Pericardium fibroblast (primary cell): Measurements from ENCODE around the gene PCDHA5. TPM values are rescaled to one million over a fixed set of nuclear protein-coding genes. Genes with fewer than 3 reads are reported as not detected.

ENCODE experiments used
- total RNA-seq: library from RNA; depleted of rRNA; stranded (reverse); fragments of >200 nt; gene quantifications from 2 replicates; pipeline ENCODE4 v1.2.3, GENCODE V29; 2015

Gene PCDHA5
- under 0.01 TPM in 1 of 2 replicates, not detected in the other for total RNA-seq

DNA sequence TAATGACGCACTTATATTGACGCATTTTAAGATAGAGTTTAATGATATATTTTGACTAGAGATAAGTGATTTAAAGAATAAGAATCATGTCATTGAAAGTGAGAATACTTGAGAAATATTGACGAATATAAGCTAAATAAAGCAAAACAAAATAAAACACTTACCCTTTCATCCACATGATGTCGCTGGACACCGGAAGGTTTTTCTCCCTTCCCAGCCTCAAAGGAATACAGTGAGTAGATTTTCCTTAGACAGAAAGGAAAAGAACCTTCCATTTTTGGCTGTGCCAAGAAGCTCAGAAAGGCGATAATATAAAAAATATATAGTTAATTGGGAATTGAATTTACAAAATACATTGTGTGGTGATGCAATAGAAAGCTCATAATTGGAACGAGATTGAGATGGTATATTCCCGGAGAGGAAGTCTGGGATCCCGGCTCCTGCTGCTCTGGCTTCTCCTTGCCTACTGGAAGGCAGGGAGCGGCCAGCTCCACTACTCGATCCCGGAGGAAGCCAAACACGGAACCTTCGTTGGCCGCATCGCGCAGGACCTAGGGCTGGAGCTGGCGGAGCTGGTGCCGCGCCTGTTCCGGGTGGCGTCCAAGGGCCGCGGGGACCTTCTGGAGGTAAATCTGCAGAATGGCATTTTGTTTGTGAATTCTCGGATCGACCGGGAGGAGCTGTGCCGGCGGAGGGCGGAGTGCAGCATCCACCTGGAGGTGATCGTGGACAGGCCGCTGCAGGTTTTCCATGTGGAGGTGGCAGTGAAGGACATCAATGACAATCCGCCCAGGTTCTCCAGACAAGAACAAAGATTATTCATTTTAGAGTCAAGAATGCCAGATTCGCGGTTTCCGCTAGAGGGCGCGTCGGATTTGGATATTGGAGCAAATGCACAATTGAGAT lies at the start of gene PCDHA5:
Gene PCDHA5 (plus strand): TSS at position 239 of the 906 bp plus-strand sequence.

DNA sequence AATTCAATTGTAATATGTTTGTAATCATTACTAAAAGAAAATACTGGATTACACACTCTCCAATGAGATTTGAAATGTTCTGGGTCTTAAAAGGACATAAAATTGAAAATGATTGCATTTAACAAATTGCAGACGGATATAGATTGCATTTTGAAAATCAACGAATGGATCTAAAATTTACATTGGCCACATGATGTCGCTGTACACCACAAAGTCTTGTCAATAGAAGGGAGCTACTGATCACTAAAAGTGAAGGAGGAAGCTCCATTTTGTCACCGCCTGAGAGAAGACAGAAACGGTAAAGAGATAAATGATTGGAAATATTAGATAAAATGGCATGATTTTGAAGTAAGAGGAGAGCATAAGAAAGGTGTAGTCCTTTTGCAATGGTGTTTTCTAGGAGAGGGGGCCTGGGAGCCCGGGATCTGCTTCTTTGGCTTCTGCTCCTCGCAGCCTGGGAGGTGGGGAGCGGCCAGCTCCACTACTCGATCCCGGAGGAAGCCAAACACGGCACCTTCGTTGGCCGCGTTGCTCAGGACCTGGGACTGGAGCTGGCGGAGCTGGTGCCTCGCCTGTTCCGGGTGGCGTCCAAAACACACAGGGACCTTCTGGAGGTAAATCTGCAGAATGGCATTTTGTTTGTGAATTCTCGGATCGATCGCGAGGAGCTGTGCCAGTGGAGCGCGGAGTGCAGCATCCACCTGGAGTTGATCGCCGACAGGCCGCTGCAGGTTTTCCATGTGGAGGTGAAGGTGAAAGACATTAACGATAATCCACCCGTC lies 35.3 kb upstream of the PCDHA5 start, which contains the start of gene PCDHA1:
Gene PCDHA1 (plus strand): TSS at position 236 of the 782 bp plus-strand sequence.

DNA sequence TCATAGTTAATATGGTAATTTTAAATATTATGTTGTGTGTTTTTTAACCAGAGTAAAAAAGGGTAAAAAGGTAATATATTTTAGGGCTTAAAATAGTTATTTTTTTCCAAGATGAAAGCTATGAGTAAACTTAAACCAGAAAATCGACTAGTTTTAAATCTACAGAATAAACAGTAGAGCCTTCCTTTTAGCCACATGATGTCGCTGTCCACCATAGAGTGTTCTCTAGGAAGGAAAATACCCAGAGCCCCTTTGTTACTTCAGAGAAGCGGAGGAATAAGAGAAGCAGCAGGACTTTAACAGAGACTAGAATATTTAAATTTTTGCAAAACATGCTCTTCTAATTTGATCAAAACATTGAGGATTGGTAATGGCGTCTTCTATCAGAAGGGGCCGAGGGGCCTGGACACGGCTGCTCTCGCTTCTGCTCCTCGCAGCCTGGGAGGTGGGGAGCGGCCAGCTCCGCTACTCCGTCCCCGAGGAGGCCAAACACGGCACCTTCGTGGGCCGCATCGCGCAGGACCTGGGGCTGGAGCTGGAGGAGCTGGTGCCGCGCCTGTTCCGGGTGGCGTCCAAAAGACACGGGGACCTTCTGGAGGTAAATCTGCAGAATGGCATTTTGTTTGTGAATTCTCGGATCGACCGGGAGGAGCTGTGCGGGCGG lies 26.7 kb upstream of the PCDHA5 start, which contains the start of gene PCDHA2:
Gene PCDHA2 (plus strand): TSS at position 258 of the 664 bp plus-strand sequence.

DNA sequence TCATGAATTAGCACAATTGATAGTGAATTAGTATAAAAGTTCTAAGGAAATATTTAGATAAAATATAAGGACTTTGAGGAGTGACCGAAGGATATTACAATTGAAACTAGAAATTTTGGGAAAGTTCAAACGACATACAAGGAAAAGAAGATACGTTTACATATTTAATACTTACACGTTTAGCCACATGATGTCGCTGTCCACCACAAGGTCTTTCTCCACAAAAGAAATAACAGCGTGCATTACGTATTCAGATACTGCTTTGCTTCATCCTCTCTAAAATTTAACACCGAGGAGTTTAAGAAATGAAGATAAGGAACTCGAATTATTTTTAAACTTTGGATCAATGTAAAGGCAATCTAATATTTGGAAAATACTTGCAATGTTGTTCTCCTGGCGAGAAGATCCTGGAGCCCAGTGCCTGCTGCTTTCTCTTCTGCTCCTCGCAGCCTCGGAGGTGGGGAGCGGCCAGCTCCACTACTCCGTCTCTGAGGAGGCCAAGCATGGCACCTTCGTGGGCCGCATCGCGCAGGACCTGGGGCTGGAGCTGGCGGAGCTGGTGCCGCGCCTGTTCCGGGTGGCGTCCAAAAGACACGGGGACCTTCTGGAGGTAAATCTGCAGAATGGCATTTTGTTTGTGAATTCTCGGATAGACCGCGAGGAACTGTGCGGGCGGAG lies 20.5 kb upstream of the PCDHA5 start, which contains the start of gene PCDHA3:
Gene PCDHA3 (plus strand): TSS at position 242 of the 678 bp plus-strand sequence.

DNA sequence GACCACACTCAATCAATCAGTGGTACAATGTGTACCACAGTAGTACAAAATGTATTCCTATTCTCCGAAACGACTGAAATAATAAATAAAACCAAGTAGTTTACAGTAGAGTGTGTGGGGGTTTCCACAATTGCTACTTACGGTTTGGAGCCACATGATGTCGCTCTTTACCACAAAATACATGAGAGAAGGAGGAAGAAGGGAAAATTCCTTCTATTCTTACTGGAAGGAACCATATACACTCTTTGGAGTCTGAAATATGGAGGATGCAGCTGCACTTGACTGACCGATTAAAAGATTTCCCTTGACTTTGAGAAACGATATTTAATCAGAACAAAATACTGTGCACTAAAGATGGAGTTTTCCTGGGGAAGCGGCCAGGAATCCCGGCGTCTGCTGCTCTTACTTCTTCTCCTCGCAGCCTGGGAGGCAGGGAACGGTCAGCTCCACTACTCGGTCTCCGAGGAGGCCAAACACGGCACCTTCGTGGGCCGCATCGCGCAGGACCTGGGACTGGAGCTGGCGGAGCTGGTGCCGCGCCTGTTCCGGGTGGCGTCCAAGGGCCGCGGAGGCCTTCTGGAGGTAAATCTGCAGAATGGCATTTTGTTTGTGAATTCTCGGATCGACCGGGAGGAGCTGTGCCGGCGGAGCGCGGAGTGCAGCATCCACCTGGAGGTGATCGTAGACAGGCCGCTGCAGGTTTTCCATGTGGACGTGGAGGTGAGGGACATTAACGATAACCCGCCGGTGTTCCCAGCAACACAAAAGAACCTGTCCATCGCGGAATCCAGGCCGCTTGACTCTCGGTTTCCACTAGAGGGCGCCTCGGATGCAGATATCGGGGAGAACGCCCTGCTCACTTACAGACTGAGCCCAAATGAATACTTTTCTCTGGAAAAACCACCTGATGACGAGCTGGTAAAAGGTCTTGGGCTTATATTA lies 14.3 kb upstream of the PCDHA5 start, which contains the start of gene PCDHA4:
Gene PCDHA4 (plus strand): TSS at position 235 of the 942 bp plus-strand sequence.

DNA sequence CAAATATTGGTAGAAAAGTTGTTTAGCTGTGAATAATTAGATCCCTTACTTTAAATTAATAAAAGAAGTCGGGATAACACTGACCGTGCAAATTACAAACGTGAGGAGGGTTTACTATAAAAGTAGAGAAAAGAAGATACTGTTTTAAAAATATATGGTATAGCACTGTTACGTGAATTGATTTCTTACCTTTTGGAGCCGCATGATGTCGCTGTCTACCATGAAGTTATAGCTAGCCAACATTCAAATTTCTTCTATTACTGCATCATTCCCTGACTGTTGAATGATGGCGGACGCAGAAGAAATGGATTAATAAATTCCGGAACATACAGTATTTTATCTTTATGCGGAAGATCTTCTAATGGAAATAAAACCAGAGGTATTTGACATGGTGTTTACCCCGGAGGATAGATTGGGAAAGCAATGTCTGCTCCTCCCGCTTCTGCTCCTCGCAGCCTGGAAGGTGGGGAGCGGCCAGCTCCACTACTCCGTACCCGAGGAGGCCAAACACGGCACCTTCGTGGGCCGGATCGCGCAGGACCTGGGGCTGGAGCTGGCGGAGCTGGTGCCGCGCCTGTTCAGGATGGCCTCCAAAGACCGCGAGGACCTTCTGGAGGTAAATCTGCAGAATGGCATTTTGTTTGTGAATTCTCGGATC lies 6.4 kb downstream of the PCDHA5 start, which contains the start of gene PCDHA6:
Gene PCDHA6 (plus strand): TSS at position 257 of the 658 bp plus-strand sequence. CDS start 132 bp downstream, at position 389.

DNA sequence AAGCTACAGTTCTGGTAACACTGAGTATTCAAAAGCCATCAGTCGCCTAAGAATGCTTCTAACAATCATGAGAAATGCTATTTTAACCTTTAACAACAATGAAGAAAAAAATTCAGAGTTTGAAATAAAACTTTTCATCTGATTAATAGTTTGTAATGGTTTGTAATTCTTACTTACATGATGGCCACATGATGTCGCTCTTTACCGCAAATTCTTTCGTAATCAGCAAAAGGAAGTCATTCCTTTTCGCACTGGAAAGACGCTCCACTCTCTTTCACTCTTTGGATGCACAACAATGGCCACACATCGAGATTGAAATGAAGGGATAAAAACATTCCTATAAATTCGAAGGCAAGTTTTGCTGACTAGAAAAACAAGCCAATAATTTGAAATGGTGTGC lies 12.6 kb downstream of the PCDHA5 start, which contains the start of gene PCDHA7:
Gene PCDHA7 (plus strand): TSS at position 277 of the 400 bp plus-strand sequence. CDS start 115 bp downstream, at position 392.

DNA sequence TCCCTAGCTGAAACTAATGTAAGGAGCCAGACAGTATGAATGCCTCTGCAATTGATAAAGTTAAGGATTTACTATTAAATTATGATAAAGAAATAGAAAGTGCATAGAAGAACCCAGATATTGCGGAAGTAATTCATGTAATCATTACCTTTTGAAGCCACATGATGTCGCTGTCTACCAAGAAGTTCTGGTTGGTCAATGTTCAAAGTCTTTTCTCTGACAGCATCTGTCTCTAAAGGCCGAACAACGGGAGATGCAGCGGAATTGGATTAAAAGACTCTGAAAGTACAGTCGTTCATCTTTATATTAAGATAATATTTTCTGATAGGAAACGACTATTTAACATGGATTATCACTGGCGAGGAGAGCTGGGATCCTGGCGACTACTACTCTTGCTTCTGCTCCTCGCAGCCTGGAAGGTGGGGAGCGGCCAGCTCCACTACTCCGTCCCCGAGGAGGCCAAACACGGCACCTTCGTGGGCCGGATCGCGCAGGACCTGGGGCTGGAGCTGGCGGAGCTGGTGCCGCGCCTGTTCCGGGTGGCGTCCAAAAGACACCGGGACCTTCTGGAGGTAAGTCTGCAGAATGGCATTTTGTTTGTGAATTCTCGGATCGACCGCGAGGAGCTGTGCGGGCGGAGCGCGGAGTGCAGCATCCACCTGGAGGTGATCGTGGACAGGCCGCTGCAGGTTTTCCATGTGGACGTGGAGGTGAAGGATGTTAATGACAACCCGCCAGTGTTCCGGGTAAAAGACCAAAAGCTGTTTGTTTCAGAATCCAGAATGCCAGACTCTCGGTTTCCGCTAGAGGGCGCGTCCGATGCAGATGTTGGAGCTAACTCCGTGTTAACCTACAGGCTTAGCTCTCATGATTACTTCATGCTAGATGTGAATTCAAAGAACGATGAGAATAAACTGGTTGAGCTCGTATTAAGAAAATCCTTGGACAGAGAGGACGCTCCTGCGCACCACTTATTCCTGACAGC lies 19.9 kb downstream of the PCDHA5 start, which contains the start of gene PCDHA8:
Gene PCDHA8 (plus strand): TSS at position 210 of the 985 bp plus-strand sequence. CDS start 135 bp downstream, at position 345.

DNA sequence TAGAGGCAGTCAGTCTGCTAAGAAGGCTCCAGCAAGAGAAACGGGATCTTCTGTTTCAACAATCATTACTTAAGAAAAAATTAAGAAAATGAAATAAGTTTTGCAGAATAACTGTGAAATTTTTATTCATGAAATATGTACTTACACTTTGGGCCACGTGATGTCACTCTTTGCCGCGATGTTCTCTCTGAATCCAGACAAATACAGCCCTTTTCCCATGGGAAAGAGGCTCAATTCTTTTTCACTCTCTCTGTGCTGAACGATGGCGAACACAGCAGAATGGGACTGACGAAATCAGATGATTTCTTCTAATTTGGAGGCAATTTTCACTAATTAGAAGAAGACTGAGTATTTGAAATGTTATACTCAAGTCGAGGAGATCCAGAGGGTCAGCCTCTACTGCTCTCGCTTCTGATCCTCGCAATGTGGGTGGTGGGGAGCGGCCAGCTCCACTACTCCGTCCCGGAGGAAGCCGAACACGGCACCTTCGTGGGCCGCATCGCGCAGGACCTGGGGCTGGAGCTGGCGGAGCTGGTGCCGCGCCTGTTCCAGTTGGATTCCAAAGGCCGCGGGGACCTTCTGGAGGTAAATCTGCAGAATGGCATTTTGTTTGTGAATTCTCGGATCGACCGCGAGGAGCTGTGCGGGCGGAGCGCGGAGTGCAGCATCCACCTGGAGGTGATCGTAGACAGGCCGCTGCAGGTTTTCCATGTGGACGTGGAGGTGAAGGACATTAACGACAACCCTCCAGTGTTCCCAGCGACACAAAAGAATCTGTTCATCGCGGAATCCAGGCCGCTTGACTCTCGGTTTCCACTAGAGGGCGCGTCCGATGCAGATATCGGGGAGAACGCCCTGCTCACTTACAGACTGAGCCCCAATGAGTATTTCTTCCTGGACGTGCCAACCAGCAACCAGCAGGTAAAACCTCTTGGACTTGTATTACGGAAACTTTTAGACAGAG lies 27.0 kb downstream of the PCDHA5 start, which contains the start of gene PCDHA9:
Gene PCDHA9 (plus strand): TSS at position 244 of the 964 bp plus-strand sequence. CDS start 114 bp downstream, at position 358.

DNA sequence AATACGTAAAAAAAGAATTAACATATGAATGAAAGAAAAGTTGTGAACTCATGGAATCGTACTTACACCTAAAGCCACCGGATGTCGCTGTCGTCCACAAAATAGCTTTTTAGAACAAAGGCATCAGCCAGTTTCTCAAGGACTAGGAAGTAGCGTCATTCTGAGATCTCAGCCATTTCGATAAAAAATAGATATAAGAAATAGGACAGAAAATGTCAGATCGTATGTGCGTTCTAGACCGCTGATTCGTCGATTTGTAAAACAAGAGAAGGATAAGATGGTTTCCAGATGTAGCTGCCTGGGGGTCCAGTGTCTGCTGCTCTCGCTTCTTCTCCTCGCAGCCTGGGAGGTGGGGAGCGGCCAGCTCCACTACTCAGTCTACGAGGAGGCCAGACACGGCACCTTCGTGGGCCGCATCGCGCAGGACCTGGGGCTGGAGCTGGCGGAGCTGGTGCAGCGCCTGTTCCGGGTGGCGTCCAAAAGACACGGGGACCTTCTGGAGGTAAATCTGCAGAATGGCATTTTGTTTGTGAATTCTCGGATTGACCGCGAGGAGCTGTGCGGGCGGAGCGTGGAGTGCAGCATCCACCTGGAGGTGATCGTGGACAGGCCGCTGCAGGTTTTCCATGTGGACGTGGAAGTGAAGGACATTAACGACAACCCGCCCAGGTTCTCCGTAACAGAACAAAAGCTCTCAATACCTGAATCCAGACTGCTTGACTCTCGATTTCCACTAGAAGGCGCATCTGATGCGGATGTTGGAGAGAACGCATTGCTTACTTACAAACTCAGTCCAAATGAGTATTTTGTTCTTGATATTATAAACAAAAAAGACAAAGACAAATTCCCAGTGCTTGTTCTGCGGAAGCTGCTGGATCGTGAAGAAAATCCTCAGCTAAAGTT lies 34.6 kb downstream of the PCDHA5 start, which contains the start of gene PCDHA10:
Gene PCDHA10 (plus strand): TSS at position 126 of the 903 bp plus-strand sequence. CDS start 152 bp downstream, at position 278.

DNA sequence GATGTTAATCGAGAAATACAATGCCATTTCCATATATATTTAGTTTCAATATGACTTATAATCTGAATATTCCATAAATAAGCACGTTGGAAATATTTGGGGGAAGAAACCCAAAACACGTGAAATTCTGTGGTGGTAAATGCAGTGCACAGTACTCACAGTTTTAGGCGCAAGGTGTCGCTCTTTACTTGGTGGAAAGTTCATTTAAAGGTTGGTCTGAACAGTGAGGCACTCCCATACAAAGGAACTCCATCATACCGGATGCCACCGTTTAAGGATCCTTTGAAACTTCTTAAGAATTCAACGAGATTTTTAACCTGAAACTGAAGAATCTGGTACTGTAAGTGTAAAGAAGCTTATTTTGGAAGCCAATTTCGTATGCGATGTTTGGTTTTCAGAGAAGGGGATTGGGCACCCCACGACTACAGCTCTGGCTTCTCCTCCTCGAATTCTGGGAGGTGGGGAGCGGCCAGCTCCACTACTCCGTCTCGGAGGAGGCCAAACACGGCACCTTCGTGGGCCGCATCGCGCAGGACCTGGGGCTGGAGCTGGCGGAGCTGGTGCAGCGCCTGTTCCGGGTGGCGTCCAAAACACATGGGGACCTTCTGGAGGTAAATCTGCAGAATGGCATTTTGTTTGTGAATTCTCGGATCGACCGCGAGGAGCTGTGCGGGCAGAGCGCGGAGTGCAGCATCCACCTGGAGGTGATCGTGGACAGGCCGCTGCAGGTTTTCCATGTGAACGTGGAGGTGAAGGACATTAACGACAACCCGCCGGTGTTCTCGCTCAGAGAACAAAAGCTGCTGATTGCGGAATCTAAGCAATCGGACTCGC lies 47.5 kb downstream of the PCDHA5 start, which contains the start of gene PCDHA11:
Gene PCDHA11 (plus strand): TSS at position 237 of the 834 bp plus-strand sequence. CDS start 147 bp downstream, at position 384.

